Activated CD8-positive, alpha-beta memory T cell treated with anti-CD3 and anti-CD28 coated beads, Interleukin-2, amount 50 U/mL, for 24 hours (primary cell): ENCODE measurements around the gene HLA-DOB.
A peak's percentile ranks its signal among the peaks of the same experiment; 100 is the strongest.
"Not testable (repeated sequence)": the region's sequence is repeated elsewhere in the genome, so short reads cannot be mapped to it uniquely, and the experiment has no call there.

Source experiments
- DNase-seq: peaks from one replicate; pipeline ENCODE4 v3.0.0-alpha.2; 2020; ENCODE audit errors: extremely low read depth

HLA-DOB gene

GRCh38 chr6:32815115-32815514, 1.7 kb downstream of the HLA-DOB start:
- DNase-seq, result no peak

DNA sequence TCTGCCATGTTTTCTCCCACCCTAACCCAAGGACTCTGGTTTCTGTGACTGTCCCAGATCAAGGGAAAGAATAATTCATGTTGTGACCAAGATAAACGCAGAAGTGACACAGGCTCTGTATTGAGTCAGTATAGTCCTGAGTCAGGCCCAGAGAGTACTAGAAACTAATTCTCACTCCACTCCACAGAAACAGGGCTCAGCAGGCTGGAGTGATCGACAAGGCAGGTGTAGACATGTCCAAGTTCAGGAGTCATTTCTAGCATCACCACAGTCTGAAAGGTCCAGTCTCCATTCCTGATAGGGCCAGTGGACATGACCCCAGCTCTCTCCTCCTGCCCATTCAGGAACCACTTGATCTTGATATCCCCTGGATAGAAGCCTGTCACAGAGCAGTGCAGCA, 2.7 kb downstream of the HLA-DOB start:
- no peak for DNase-seq

DNA sequence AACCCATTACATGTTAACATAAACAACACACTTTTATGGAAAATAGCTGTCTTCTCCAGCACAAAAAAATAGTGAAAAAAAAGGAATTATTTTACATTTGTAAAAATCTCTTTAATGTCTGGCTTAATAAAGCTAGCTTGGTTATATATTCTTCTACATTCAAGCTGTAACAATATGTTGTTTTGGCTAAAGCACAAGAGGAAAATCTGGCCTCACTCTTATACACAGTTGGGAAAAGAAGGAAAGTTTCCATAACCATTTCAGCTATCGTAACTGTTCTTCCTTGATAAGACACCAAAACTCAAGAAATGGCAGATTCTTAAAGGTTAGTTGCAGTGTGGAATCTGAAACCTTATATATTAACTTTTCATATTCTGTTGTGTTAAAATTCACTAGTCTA, 7.6 kb downstream of the HLA-DOB start:
- DNase-seq, result no peak

GRCh38 chr6:32807020-32807580, 9.7 kb downstream of the HLA-DOB start:
- no peak for DNase-seq

DNA sequence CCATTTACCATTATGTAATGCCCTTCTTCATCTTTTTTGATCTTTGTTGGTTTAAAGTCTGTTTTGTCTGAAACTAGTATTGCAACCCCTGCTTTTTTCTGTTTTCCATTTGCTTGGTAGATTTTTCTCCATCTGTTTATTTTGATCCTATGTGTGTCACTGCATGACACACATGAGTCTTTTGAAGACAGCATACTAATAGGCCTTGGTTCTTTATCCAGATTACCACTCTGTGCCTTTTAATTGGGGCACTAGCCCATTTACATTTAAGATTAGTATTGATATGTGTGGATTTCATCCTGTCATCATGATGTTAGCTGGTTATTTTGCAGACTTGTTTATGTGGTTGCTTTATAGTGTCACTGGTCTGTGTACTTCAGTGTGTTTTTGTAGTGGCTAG, 11.4 kb downstream of the HLA-DOB start:
- DNase-seq, result not testable (repeated sequence)

DNA sequence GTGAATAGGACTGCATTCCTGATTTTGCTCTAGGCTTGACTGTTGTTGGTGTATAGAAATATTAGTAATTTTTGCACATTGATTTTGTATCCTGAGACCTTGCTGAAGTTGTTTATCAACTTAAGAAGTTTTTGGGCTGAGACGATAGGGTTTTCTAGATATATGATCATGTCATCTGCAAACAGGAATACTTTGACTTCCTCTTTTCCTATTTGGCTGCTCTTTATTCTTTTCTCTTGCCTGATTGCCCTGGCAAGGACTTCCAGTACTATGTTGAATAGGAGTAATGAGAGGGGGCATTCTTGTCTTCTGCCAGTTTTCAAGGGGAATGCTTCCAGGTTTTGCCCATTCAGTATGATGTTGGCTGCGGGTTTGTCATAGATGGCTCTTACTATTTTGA, 13.4 kb downstream of the HLA-DOB start:
- no peak for DNase-seq

DNA sequence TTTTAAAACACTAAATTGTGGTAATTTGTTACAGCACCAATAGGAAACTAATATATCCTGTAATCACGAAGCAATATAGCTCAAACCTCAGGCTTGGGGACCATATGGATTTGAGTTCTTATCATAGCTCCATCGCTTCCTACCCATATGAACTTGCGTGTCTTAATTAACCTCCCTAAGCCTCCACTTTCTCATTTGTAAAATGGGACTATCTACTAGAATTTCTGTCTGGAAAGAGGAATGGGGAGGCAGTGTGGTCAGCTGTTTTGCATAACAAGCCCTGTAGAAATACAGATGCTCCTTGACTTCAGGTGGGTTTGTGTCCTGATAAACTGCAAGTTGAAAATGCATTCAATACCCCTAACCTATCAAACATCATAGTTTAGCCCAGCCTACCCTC, 17.1 kb downstream of the HLA-DOB start:
- DNase-seq, result no peak

DNA sequence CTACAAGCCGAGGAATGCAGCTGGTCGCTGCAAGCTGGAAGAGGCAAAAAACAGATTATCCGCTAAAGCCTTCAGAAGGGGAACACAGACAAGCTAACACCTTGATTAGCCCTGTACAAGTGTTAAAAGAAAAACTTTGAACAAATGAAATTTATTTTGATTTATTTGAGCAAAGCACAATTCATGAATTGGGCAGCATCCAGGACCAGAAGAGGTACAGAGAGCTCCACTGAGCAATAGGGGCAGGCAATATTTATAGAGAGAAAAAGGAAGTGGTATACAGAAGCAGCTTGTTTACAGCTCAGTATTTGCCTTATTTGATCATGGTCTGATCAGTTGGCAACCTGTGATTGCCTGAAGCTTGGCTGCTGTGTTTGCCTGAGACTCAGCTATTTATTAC, 17.6 kb downstream of the HLA-DOB start:
- no peak for DNase-seq

- DNase-seq, result peak; percentile 58
Measured at GRCh38 chr6:32796848-32797776, 19.7 kb downstream of the HLA-DOB start.

- no peak for DNase-seq
Measured at GRCh38 chr6:32794510-32794909, 22.3 kb downstream of the HLA-DOB start.

- no peak for DNase-seq
Measured at GRCh38 chr6:32792901-32793435, 23.8 kb downstream of the HLA-DOB start.

DNA sequence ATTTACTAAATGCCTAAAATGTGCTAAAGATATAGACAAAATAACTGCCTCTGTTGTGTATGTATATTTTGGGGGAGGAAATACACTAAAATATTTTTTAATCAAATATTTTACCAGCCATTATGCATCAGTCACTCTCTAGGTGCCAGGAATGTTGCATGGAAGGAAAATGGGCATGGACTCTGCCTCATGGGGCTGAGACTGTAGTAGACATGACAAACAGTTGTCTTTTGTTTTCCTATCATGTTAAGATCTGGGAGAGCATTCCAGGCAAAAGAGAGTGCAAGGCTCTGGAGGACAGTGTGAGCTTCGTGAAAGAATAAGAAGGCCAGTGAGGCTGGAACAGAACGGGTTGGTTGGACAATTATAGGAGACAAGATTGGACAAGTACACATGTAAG, 26.5 kb downstream of the HLA-DOB start:
- no peak for DNase-seq

GRCh38 chr6:32785781-32786533, 30.8 kb downstream of the HLA-DOB start:
- DNase-seq, result no peak

GRCh38 chr6:32782923-32783322, 33.9 kb downstream of the HLA-DOB start:
- not testable (repeated sequence) for DNase-seq

DNA sequence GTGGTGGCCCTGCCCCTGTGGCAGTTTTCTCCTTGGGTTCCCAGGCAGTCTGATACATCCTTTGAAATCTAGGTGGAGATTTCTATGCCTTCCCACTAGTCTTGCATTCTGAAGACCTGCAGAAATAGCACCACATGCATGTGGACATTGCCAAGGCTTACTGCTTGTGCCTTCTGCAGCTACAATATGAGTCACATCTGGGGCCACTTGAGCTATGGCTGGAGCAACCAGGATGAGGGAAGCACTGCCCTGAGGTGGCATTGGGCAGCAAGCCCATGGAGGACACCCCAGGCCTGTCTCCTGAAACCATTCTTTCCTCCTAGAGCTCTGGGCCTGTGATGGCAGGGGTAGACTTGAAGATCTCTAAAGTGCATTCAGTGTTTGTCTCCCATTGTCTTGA, 37.8 kb downstream of the HLA-DOB start:
- no peak for DNase-seq

- no peak for DNase-seq
Measured at GRCh38 chr6:32775071-32775470, 41.7 kb downstream of the HLA-DOB start.

- DNase-seq, result no peak
Measured at GRCh38 chr6:32774426-32774825, 42.4 kb downstream of the HLA-DOB start.

DNA sequence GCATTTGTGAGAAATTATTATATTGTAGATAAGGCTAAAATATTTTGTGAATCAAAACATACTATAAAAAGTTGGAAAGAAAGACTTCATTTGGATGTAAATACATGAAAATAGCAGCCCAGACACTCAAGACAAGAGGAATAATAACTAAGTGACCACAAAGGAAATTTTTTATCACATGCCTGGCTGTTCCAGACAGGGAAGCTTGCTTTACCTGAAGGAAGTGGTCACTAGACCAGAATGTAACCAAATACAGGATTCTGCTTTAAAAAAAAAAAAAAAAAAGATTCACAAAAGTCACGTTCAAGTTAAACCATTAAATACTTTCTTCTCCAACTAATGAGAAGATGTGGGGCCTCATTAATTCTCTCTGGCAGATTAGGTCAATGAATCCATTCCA, 44.1 kb downstream of the HLA-DOB start:
- no peak for DNase-seq

DNA sequence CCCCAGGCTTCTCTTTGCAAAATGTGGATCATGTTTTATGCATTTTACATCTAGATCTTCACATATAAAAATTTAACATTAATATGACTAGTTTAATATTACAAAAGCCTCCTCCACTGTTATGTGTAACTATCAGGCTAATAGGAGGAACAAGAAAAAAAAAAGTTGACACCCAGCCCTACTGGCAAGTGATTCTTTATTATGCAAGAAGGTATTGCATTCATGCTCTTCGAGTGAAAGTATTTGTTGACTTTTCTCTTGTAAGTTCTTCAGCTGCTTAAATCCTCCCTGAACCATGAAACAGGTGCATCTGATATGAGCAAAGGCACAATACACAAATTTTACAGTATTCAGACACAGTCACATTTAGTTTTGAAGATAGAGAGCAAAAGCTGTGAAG, 52.8 kb downstream of the HLA-DOB start:
- DNase-seq, result no peak

GRCh38 chr6:32763421-32763820, 53.4 kb downstream of the HLA-DOB start, which contains the start of gene HLA-DQB2:
HLA-DQB2 (minus strand) TSS chr6:32763532; CDS start chr6:32763470, 62 bp downstream.
- DNase-seq, result no peak
